GM21529 (cell line): ENCODE measurements around the gene FASN.
"Not testable (repeated sequence)": the region's sequence is repeated elsewhere in the genome, so short reads cannot be mapped to it uniquely, and the experiment has no call there.

Source experiments
- ATAC-seq: cut with Tn5 transposase; IDR thresholded peaks from one replicate; pipeline ENCODE4 v1.9.1; 2021; ENCODE audit not compliant: unreplicated experiment

The FASN gene

DNA sequence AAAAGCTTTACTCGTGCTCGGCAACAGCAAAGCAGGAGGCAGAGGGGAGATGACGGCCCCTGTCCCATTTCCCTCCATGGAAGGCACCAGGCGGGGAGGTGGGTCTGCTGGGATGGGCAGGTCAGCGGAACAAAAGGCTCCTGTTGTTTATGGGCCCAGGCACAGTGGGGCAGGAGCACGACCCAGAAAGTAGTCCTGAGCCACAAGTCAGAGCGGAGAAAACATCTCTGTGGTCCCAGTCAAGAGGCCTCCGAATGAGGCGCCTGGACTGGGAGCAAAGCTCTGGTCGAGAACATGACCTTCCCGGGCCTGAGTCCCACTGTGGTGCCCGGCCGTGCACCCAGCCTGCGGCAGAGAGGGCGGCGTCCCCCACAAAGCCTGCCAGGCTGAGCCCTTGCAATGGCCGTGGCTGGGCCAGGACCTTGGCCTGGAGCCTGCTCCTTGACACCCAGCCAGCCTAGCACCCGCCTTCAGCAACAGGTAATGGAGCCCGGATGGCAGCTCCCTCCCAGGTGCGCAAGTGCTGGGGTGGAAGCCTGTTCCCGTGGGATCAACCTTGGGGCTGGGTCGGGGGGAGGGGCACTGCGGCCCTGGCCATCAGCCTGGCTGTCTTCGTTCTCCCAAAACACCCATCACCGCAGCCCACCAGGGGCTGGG is 50.0 kb downstream of the FASN start:
- ATAC-seq = no peak

DNA sequence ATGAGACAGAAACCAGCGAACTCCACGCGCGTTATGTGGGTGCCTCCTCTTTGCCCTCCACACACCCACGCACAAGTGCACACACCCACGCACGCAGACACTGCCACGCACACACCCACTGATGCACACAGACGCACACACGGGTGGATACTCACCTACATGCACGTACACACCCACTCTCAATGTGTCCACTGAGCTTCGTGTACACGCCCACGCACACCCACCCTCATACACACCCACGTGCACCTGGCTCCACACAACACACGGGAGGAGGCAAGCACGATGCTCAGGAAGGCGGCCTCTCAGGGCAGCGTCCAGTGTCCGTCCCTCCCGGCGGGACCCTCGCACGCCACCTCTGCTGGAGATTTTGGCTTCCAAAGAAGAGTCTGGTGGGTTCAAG is 50.7 kb downstream of the FASN start:
- ATAC-seq = no peak

- ATAC-seq = no peak
Observed at GRCh38 chr17:82046903-82047302, 51.1 kb downstream of the FASN start.

DNA sequence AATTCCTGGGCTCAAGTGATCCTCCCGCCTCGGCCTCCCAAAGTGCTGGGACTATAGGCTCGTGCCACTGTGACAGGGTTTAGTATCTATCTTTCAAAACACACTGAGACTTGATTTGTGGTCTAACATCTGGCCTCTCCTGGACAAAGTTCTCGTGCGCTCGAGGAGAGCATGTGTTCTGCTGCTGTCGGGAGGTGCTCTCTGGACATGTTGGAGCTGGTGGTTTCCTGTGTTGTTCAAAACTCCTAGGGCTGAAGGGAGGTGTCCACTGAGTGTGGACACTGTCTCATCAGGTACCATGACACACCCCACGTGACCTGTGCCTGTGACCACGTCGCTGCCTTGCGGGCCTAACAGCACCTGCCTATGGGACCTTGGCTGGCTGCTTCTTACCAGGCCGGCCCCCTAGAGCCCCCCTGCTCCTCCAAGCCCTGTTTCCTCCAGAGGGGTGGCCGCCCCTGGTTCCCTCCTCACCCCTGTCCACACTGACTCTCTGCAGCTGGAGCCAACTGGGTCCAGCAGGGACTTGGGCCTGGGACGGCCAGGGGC is 52.0 kb downstream of the FASN start:
- no peak for ATAC-seq

GRCh38 chr17:82043507-82043906 is 54.5 kb downstream of the FASN start:
- ATAC-seq = no peak

GRCh38 chr17:82042649-82043048 is 55.4 kb downstream of the FASN start:
- ATAC-seq = no peak

- no peak for ATAC-seq
Observed at GRCh38 chr17:82041144-82041814, 56.8 kb downstream of the FASN start.

DNA sequence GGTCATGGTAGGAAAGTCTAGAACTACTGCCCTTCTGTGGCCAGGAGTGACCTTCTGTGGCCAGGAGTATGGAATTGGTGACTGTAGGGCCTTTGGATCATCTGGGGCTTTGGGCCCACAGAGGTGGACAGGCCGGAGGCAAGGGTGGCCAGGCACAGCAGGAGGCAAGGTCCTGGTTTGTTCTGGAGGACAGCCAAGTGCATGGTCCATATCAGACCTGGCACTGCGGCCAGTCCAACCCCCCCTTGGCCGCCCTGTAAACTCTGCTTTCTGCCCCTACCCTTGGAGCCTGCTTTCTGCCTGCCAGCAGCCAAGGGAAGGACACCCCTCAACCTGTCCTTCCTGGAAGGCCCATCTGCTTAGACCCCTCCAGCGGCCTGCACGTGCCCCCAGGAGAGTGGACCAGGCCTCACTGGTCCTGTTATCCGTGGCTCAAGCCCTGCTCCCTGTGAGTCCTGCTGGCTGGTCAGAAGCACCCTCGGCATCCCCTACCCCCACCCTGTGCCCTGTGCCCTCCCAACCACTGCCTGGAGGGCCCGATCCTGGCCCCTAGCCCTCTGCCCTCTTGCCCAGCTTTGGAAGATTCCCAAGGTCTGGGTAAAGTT is 58.2 kb downstream of the FASN start:
- ATAC-seq = no peak

GRCh38 chr17:82038796-82039409 is 59.1 kb downstream of the FASN start:
- not testable (repeated sequence) for ATAC-seq

DNA sequence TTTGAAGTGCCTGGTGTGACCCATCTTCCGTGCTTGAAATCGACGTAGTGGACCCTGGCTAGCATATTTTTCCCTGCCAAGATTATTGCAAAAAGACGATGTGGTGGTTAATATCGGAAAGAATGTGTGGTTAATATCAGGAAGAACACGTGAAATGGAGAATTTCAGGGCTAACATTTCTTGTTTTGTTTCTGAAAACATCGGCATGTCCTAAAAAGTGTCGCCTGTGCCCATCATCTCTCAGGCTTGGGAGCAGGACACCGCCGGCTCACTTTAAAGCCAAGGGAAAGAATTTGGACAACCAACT is 60.2 kb downstream of the FASN start:
- ATAC-seq = no peak

- peak; percentile 90 for ATAC-seq
Observed at GRCh38 chr17:82037092-82037888, 60.7 kb downstream of the FASN start, which contains the start of gene DCXR. TSS of gene DCXR (minus strand) at chr17:82037697. CDS start at chr17:82037682, 15 bp downstream.

GRCh38 chr17:82036634-82037091 is 61.4 kb downstream of the FASN start:
- no peak for ATAC-seq

- no peak for ATAC-seq
Observed at GRCh38 chr17:82035956-82036633, 61.9 kb downstream of the FASN start.

GRCh38 chr17:82035488-82035887 is 62.5 kb downstream of the FASN start:
- ATAC-seq = no peak

DNA sequence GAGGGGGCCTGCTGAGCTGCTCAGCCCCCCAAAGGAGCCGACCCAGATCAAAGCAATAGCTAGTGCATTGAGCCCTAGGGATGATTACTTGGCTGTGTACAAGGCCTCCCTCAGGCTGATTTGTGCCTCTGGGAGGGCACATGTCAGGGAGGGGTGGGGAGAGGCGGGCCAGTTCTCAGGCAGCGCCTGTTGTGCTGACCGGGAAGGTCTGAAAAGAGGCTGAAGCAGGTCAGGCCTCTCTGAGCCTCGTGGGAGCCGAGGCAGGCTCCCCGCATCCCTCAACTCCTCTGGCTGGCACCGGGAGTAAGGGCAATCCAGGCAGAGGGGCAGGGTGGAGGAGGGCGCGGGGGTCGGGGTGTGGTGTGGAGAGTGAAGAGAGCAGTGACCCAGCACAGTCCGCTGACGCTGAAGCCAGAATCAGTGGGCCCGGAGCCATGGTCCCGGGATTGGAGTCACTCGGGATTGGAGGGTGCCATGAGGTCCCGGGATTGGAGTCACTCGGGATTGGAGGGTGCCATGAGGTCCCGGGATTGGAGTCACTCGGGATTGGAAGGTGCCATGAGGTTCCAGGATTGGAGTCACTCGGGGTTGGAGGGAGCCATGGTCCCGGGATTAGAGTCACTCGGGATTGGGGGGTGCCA is 63.5 kb downstream of the FASN start:
- ATAC-seq = no peak

DNA sequence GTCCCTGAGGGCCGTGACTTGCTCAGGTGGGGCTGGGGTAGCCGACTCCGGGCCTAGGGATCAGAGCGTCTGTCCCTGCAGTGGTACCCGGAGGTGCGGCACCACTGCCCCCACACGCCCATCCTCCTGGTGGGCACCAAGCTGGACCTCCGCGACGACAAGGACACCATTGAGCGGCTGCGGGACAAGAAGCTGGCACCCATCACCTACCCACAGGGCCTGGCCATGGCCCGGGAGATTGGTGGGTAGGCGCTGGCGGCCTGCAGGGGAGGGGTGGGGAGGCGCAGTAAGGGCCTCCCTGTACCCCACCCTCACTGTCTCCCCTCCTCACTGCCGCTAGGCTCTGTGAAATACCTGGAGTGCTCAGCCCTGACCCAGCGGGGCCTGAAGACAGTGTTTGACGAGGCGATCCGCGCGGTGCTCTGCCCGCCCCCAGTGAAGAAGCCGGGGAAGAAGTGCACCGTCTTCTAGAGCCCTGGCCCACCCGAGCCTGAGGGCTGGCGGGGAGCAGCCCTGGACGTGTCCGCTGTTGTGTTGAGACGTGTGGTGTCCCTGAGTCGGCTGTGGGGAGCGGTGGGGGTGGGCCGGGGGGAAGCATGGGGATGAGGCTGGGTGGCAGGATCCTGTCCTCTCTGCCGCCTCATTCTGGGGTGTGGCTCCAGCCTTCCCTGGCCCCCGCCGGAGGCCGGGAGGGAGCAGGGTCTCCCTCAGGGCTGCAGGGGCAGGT is 64.5 kb downstream of the FASN start:
- ATAC-seq = no peak

- ATAC-seq = no peak
Observed at GRCh38 chr17:82031885-82032627, 66.0 kb downstream of the FASN start.

GRCh38 chr17:82031303-82031884 is 66.6 kb downstream of the FASN start, which contains the start of gene RAC3:
TSS of gene RAC3 (plus strand) at chr17:82031678. CDS start at chr17:82031762, 84 bp downstream.
- no peak for ATAC-seq
